ENCODE data around the gene NSUN7.

NSUN7 gene

GRCh38 chr4:40850496-40850895, 100.7 kb downstream of the NSUN7 start:
- TF ChIP-seq EZH2phosphoT487 (IDR thresholded peaks at IDR 0.05; ENCODE audit: borderline replicate concordance, low read length) (no peak), CTCF (IDR thresholded peaks at IDR 0.05; ENCODE audit: low read depth, low read length, poor library complexity, severe bottlenecking) (no peak)
- Histone ChIP-seq H3K4me1 (ENCODE audit: control insufficient read depth, low read length) (peaks cover 14% of the 10 kb centered on the region), H3F3A (ENCODE audit: control insufficient read depth, insufficient read depth) (no peaks in the 10 kb centered on the region), H3K4me3 (ENCODE audit: low read length) (no peak overlapping the region), H3K4me2 (ENCODE audit: low read length) (no peak overlapping the region), H3K27ac (ENCODE audit: low read depth, low read length) (no peak overlapping the region), H4K20me1 (ENCODE audit: control insufficient read depth, insufficient read depth, low read depth, low read length) (no peaks in the 10 kb centered on the region), H3K27me3 (ENCODE audit: control insufficient read depth, low read length) (no peaks in the 10 kb centered on the region), H3K9me3 (ENCODE audit: control insufficient read depth, insufficient read depth, low read length) (no peaks in the 10 kb centered on the region), H3K79me2 (ENCODE audit: control insufficient read depth, low read length) (peaks cover 17% of the 10 kb centered on the region), H3K36me3 (ENCODE audit: control insufficient read depth, low read length) (peaks cover 3% of the 10 kb centered on the region), H3K9me2 (replicated peaks; ENCODE audit: control insufficient read depth, low read length) (no peaks in the 10 kb centered on the region)

GRCh38 chr4:40856277-40856839, 106.6 kb downstream of the NSUN7 start:
- H3K27ac ChIP-seq (ENCODE audit: low read depth, low read length), result no peak overlapping the region

GRCh38 chr4:40856840-40857362, 107.1 kb downstream of the NSUN7 start:
- peak overlapping the region; percentile 77 for H3K4me2 ChIP-seq (ENCODE audit: low read length)
- H3K79me2 ChIP-seq (ENCODE audit: control insufficient read depth, low read length), result peaks cover 21% of the 10 kb centered on the region
- H3K9me3 ChIP-seq (ENCODE audit: control insufficient read depth, insufficient read depth, low read length), result no peaks in the 10 kb centered on the region
- no peaks in the 10 kb centered on the region for H4K20me1 ChIP-seq (ENCODE audit: control insufficient read depth, insufficient read depth, low read depth, low read length)
- H3K9me2 ChIP-seq (replicated peaks; ENCODE audit: control insufficient read depth, low read length), result no peaks in the 10 kb centered on the region
- peaks cover 3% of the 10 kb centered on the region for H3K36me3 ChIP-seq (ENCODE audit: control insufficient read depth, low read length)
- TF ChIP-seq CTCF (IDR thresholded peaks at IDR 0.05; ENCODE audit: low read depth, low read length, poor library complexity, severe bottlenecking) (no peak), EZH2phosphoT487 (IDR thresholded peaks at IDR 0.05; ENCODE audit: borderline replicate concordance, low read length) (no peak)
- H3K27ac ChIP-seq (ENCODE audit: low read depth, low read length), result no peak overlapping the region
- H3F3A ChIP-seq (ENCODE audit: control insufficient read depth, insufficient read depth), result peaks cover 19% of the 10 kb centered on the region
- H3K27me3 ChIP-seq (ENCODE audit: control insufficient read depth, low read length), result no peaks in the 10 kb centered on the region
- H3K4me1 ChIP-seq (ENCODE audit: control insufficient read depth, low read length), result peaks cover 44% of the 10 kb centered on the region
- peak overlapping the region; percentile 88 for H3K4me3 ChIP-seq (ENCODE audit: low read length)

More at GRCh38 chr4:40856277-40856839, 106.6 kb downstream of the NSUN7 start:
- peak overlapping the region; percentile 77 for H3K4me2 ChIP-seq (ENCODE audit: low read length)
- peaks cover 44% of the 10 kb centered on the region for H3K4me1 ChIP-seq (ENCODE audit: control insufficient read depth, low read length)
- no peak for TF ChIP-seq EZH2phosphoT487 (IDR thresholded peaks at IDR 0.05; ENCODE audit: borderline replicate concordance, low read length)
- no peak for TF ChIP-seq CTCF (IDR thresholded peaks at IDR 0.05; ENCODE audit: low read depth, low read length, poor library complexity, severe bottlenecking)
- no peaks in the 10 kb centered on the region for H4K20me1 ChIP-seq (ENCODE audit: control insufficient read depth, insufficient read depth, low read depth, low read length)
- H3K4me3 ChIP-seq (ENCODE audit: low read length), result peak overlapping the region; percentile 88
- H3K9me2 ChIP-seq (replicated peaks; ENCODE audit: control insufficient read depth, low read length), result no peaks in the 10 kb centered on the region
- peaks cover 19% of the 10 kb centered on the region for H3F3A ChIP-seq (ENCODE audit: control insufficient read depth, insufficient read depth)
- no peaks in the 10 kb centered on the region for H3K9me3 ChIP-seq (ENCODE audit: control insufficient read depth, insufficient read depth, low read length)
- peaks cover 21% of the 10 kb centered on the region for H3K79me2 ChIP-seq (ENCODE audit: control insufficient read depth, low read length)
- H3K27me3 ChIP-seq (ENCODE audit: control insufficient read depth, low read length), result no peaks in the 10 kb centered on the region
- H3K36me3 ChIP-seq (ENCODE audit: control insufficient read depth, low read length), result peaks cover 3% of the 10 kb centered on the region
